SK-N-SH (cell line): ENCODE data around the gene SHPK.

Experiments used
- CTCF ChIP-seq: fragments of 200-600 bp; sonication (generic); IDR thresholded peaks from 2 replicates; pipeline ENCODE4 v1.6.1; 2017; ENCODE audit warnings: antibody characterized with exemption, mild to moderate bottlenecking, moderate library complexity
- ELF1 ChIP-seq: IDR thresholded peaks from 2 replicates; pipeline ENCODE4 v1.4.0; 2012
- EP300 ChIP-seq, 2 experiments: IDR thresholded peaks; 2 replicates each; pipeline versions ENCODE4 v1.4.0 to v1.6.1; 2012; ENCODE audit warnings: borderline replicate concordance in 1 of 2, low read depth in 1 of 2, low read length in 1 of 2
- EZH2phosphoT487 ChIP-seq: fragments of 200-600 bp; sonication (generic); IDR thresholded peaks from 2 replicates; pipeline ENCODE4 v1.6.1; 2017; ENCODE audit warnings: low read depth, mixed run types, mild to moderate bottlenecking, antibody characterized with exemption, moderate library complexity, borderline replicate concordance
- FOSL2 ChIP-seq: IDR thresholded peaks from 2 replicates; pipeline ENCODE4 v1.4.0; 2012; ENCODE audit warnings: low read depth, mild to moderate bottlenecking, moderate library complexity, borderline replicate concordance
- JUND ChIP-seq: IDR thresholded peaks from 2 replicates; pipeline ENCODE4 v1.4.0; 2012
- MAX ChIP-seq: IDR thresholded peaks from 2 replicates; pipeline ENCODE4 v1.4.0; 2012; ENCODE audit warnings: low read depth
- MEF2A ChIP-seq: IDR thresholded peaks from 2 replicates; pipeline ENCODE4 v1.4.0; 2012; ENCODE audit warnings: low read depth, borderline replicate concordance
- TCF12 ChIP-seq: IDR thresholded peaks from 2 replicates; pipeline ENCODE4 v1.4.0; 2012
- YY1 ChIP-seq: IDR thresholded peaks from 2 replicates; pipeline ENCODE4 v1.4.0; 2012; ENCODE audit warnings: low read depth, mild to moderate bottlenecking
- TF ChIP-seq, protein P1 (sequence below): IDR thresholded peaks from 2 replicates; pipeline ENCODE4; 2012

- TF ChIP-seq CTCF (no peak), TCF12 (no peak), YY1 (no peak), MEF2A (no peak), EP300 (IDR thresholded peaks at IDR 0.05; ENCODE audit: borderline replicate concordance in 1 of 2, low read depth in 1 of 2, low read length in 1 of 2) (no peak), EZH2phosphoT487 (no peak), ELF1 (no peak), JUND (no peak), MAX (no peak), FOSL2 (no peak)
- TF ChIP-seq, protein P1, sequence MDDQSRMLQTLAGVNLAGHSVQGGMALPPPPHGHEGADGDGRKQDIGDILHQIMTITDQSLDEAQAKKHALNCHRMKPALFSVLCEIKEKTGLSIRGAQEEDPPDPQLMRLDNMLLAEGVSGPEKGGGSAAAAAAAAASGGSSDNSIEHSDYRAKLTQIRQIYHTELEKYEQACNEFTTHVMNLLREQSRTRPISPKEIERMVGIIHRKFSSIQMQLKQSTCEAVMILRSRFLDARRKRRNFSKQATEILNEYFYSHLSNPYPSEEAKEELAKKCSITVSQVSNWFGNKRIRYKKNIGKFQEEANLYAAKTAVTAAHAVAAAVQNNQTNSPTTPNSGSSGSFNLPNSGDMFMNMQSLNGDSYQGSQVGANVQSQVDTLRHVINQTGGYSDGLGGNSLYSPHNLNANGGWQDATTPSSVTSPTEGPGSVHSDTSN = no peak
Measured at GRCh38 chr17:3669548-3669947, 33.5 kb upstream of the SHPK start.
